Peyer's patch (tissue), 4 donors: Measurements from ENCODE around the gene WDR49. TPM values are rescaled to one million over a fixed set of nuclear protein-coding genes. Genes with fewer than 3 reads are reported as not detected.
"Not testable (repeated sequence)": the region's sequence is repeated elsewhere in the genome, so short reads cannot be mapped to it uniquely, and the experiment has no call there.

ENCODE experiments used
- DNase-seq, 3 donors: peaks; one replicate each; pipeline ENCODE4 v3.0.0-alpha.2; 2017 to 2019
- H3K27ac ChIP-seq, 4 donors: fragments of 200-600 bp; sonication (generic); one replicate each; pipeline ENCODE4 v1.5.1; 2016 to 2019
- H3K27me3 ChIP-seq, 2 donors: fragments of 200-600 bp; sonication (generic); one replicate each; pipeline ENCODE4 v1.5.1; 2019
- H3K36me3 ChIP-seq, 3 donors: fragments of 200-600 bp; sonication (generic); one replicate each; pipeline ENCODE4 v1.5.1; 2016 to 2019
- H3K4me1 ChIP-seq, 4 donors: fragments of 200-600 bp; sonication (generic); one replicate each; pipeline ENCODE4 v1.5.1; 2016 to 2019
- H3K4me3 ChIP-seq, 4 donors: fragments of 200-600 bp; sonication (generic); 1 replicate in 3 of 4; 2 replicates in 1 of 4; pipeline ENCODE4 v1.5.1; 2016 to 2019; ENCODE audit warnings: mild to moderate bottlenecking in 1 of 4
- H3K9me3 ChIP-seq, 4 donors: fragments of 200-600 bp; sonication (generic); one replicate each; pipeline ENCODE4 v1.5.1; 2016 to 2019; ENCODE audit warnings: mild to moderate bottlenecking in 1 of 4
- POLR2A ChIP-seq, 2 donors: fragments of 450-650 bp; IDR thresholded peaks; one replicate each; pipeline ENCODE4 v1.5.1; 2017; ENCODE audit warnings: antibody characterized with exemption in 2 of 2, mild to moderate bottlenecking in 2 of 2, moderate library complexity in 2 of 2
- total RNA-seq, 4 donors: library from RNA; depleted of rRNA; stranded (reverse); fragments of >200 nt; gene quantifications; one replicate each; pipeline ENCODE4 v1.1.0, GENCODE V29; 2016
- TF ChIP-seq, protein P1 (sequence below), 6 experiments: fragments of 450-650 bp in 4 of 6; fragments of 200-600 bp in 2 of 6; sonication (generic) in 1 of 6; IDR thresholded peaks; one replicate each; pipeline ENCODE4 v1.5.1; 2017 to 2019; ENCODE audit warnings: antibody characterized with exemption in 6 of 6, mild to moderate bottlenecking in 3 of 6, moderate library complexity in 1 of 6

Gene WDR49
- total RNA-seq, 4 donors from 2014 or later, result 1.5 to 11.4 (median 3.0) TPM; not detected in 1

DNA sequence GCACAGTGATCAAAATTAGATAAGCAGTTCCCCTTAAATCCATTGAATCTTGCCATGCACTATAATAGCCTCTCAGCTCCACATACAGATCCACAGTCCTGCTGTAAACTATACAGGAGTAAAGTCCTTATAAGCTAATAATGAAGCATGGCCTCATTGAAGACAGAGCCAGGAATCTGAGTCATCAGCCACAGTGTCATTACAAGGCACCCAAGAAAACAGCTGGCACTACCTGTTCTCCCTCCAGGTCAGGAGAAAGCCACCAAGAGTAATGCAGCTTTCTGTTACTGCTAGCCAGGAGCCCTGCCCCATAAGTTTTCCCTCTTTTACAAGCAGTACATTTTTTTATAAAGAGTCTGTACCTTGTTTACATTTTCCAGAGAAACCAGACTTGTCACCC lies 27.3 kb downstream of the WDR49 start:
- TF ChIP-seq, protein P1, sequence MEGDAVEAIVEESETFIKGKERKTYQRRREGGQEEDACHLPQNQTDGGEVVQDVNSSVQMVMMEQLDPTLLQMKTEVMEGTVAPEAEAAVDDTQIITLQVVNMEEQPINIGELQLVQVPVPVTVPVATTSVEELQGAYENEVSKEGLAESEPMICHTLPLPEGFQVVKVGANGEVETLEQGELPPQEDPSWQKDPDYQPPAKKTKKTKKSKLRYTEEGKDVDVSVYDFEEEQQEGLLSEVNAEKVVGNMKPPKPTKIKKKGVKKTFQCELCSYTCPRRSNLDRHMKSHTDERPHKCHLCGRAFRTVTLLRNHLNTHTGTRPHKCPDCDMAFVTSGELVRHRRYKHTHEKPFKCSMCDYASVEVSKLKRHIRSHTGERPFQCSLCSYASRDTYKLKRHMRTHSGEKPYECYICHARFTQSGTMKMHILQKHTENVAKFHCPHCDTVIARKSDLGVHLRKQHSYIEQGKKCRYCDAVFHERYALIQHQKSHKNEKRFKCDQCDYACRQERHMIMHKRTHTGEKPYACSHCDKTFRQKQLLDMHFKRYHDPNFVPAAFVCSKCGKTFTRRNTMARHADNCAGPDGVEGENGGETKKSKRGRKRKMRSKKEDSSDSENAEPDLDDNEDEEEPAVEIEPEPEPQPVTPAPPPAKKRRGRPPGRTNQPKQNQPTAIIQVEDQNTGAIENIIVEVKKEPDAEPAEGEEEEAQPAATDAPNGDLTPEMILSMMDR (IDR thresholded peaks at IDR 0.05), result no peak
- no peak for TF ChIP-seq POLR2A (IDR thresholded peaks at IDR 0.05)
- Histone ChIP-seq H3K27me3 (no peaks in the 10 kb centered on the region), H3K4me3 (no peak overlapping the region), H3K27ac (no peak overlapping the region), H3K4me1 (no peaks in the 10 kb centered on the region), H3K36me3 (no peaks in the 10 kb centered on the region), H3K9me3 (no peaks in the 10 kb centered on the region)
- peak in 1 of 3 donors; percentile 70 for DNase-seq

DNA sequence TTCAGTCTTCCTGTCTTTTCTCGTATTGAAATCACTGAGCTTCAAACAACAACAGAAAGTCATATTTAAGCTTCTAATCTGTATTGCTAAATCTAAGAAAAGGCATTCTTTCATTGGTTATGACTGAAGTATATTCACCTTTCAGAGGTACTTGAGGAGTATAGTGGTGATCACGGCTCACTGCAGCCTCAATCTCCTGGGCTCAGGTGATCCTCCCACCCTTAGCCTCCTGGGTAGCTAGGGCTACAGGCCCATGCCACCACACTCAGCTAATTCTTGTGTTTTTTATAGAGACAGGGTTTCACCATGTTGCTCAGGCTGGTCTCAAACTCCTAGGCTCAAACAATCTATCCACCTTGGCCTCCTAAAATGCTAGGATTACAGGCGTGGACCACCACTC lies 38.7 kb downstream of the WDR49 start:
- Histone ChIP-seq H3K27me3 (no peaks in the 10 kb centered on the region), H3K4me3 (no peak overlapping the region), H3K4me1 (no peaks in the 10 kb centered on the region), H3K9me3 (no peaks in the 10 kb centered on the region), H3K36me3 (no peaks in the 10 kb centered on the region), H3K27ac (no peak overlapping the region)
- TF ChIP-seq POLR2A (IDR thresholded peaks at IDR 0.05), result no peak
- TF ChIP-seq, protein P1 (IDR thresholded peaks at IDR 0.05), result no peak
- DNase-seq, result no peak

DNA sequence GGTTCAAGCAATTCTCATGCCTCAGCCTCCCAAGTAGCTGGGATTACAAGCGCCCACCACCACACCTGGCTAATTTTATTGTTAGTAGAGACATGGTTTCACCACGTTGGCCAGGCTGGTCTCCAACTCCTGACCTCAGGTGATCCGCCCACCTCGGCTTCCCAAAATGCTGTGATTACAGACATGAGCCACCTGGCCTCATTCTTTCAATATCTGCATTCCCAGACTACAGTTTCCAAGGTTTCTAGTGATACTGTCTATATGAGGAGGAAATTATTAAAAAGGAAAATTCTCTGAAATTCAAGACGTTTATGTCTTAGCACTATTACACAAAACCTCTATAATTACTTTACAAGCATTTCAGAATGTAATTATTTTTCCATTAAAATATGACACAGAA lies 39.5 kb downstream of the WDR49 start:
- not testable (repeated sequence) for H3K27ac ChIP-seq, H3K27me3 ChIP-seq, DNase-seq, H3K9me3 ChIP-seq, H3K4me3 ChIP-seq, H3K36me3 ChIP-seq, H3K4me1 ChIP-seq

DNA sequence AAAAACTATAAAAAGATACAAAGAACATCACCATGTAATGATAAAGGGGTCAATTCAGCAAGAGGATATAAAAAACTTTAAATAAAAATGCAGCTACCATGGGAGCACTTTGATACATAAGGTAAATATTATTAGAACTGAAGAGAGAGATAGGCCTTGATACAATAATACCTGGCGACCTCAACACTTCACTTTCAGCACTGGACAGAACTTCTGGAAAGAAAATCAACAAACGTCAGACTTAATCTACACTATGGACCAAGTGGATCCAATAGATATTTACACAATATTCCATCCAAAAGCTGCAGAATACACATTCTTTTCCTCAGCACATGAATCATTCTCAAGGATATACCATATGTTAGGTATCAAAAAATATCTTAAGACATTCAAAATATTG lies 42.0 kb downstream of the WDR49 start:
- Histone ChIP-seq H3K27ac (no peak overlapping the region), H3K27me3 (no peaks in the 10 kb centered on the region), H3K9me3 (no peaks in the 10 kb centered on the region), H3K4me1 (no peaks in the 10 kb centered on the region), H3K4me3 (no peak overlapping the region), H3K36me3 (no peaks in the 10 kb centered on the region)
- TF ChIP-seq, protein P1 (IDR thresholded peaks at IDR 0.05), result no peak
- TF ChIP-seq POLR2A (IDR thresholded peaks at IDR 0.05), result no peak
- no peak for DNase-seq

DNA sequence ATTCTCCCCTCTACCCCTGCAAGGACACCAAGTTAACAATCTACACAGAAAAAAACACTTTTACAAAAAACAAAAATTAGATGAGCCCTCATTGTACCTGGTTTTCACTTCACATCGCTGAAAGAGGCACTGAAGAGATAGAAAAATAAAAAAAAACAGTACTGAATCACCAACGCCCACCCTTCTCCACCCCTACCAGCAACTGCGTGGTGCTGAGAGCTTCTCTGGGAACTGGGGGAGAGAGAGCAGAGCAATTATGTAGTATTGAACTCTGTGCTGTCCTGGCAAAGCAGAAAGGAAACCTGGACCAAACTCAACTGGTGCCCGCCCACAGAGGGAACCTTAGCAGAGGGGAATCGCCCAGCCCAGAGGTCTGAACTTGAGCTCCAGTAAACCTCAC lies 44.6 kb downstream of the WDR49 start:
- Histone ChIP-seq H3K27me3 (no peaks in the 10 kb centered on the region), H3K4me1 (no peaks in the 10 kb centered on the region), H3K4me3 (no peak overlapping the region), H3K9me3 (no peaks in the 10 kb centered on the region), H3K27ac (no peak overlapping the region), H3K36me3 (no peaks in the 10 kb centered on the region)
- no peak for DNase-seq
- TF ChIP-seq POLR2A (IDR thresholded peaks at IDR 0.05), result no peak
- TF ChIP-seq, protein P1 (IDR thresholded peaks at IDR 0.05), result no peak

DNA sequence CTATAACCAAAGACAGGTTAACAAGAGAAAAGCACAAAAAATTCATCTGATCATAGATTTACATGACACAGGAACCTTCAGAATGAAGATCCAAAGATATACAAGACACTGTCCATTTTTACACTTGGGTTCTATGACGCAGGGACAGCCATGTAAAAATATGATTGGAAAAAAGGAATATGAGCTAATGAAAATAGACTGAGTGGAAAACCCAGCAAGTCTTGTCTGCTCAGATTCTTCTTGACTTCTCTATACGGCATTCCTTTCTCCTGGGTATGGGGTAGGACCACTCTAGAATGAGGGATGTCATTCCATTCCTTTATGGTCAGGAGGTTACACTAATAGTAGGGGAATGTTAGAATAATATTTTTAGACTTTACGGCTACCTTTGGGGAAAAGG lies 46.9 kb downstream of the WDR49 start:
- no peak for DNase-seq
- Histone ChIP-seq H3K27ac (no peak overlapping the region), H3K9me3 (no peaks in the 10 kb centered on the region), H3K4me3 (no peak overlapping the region), H3K27me3 (no peaks in the 10 kb centered on the region), H3K36me3 (no peaks in the 10 kb centered on the region), H3K4me1 (no peaks in the 10 kb centered on the region)
- no peak for TF ChIP-seq POLR2A (IDR thresholded peaks at IDR 0.05)
- TF ChIP-seq, protein P1 (IDR thresholded peaks at IDR 0.05), result no peak
